Left renal pelvis (tissue), 4 donors: ENCODE results near the gene BUD23. TPM values are rescaled to one million over a fixed set of nuclear protein-coding genes. Genes with fewer than 3 reads are reported as not detected.
"Not testable (repeated sequence)": the region's sequence is repeated elsewhere in the genome, so short reads cannot be mapped to it uniquely, and the experiment has no call there.

ENCODE experiments used
- DNase-seq, 4 donors: peaks; one replicate each; pipeline ENCODE4 v3.0.0-alpha.2; 2013; ENCODE audit warnings: low read depth in 4 of 4, low spot score in 3 of 4
- polyA plus RNA-seq, 4 donors: library from polyadenylated mRNA; unstranded; fragments of 120-200 nt; gene quantifications; one replicate each; pipeline ENCODE4 v1.2.1, GENCODE V29; 2013; ENCODE audit not compliant: insufficient read length in 4 of 4

The BUD23 gene
- polyA plus RNA-seq, 4 donors = 65.4 to 98.8 (median 80.8) TPM

GRCh38 chr7:73667344-73668102 lies 15.9 kb upstream of the BUD23 start, which contains the start of gene VPS37D:
Gene VPS37D (plus strand): TSS chr7:73667831. CDS start chr7:73667959, 128 bp downstream.
- peak; percentile 70 to 84 (median 82) for DNase-seq

GRCh38 chr7:73668103-73668885 lies 15.1 kb upstream of the BUD23 start:
- no peak for DNase-seq

GRCh38 chr7:73668886-73669230 lies 14.5 kb upstream of the BUD23 start:
- DNase-seq = no peak

- no peak for DNase-seq
Observed at GRCh38 chr7:73669288-73669701, 14.1 kb upstream of the BUD23 start.

- DNase-seq = no peak
Observed at GRCh38 chr7:73669858-73670385, 13.5 kb upstream of the BUD23 start.

- DNase-seq = no peak
Observed at GRCh38 chr7:73671322-73671661, 12.1 kb upstream of the BUD23 start.

- DNase-seq = no peak
Observed at GRCh38 chr7:73671857-73672445, 11.4 kb upstream of the BUD23 start.

GRCh38 chr7:73674468-73675124 lies 8.8 kb upstream of the BUD23 start:
- no peak for DNase-seq

- DNase-seq = not testable (repeated sequence)
Observed at GRCh38 chr7:73676062-73676461, 7.3 kb upstream of the BUD23 start.

- DNase-seq = no peak
Observed at GRCh38 chr7:73678862-73679261, 4.5 kb upstream of the BUD23 start.

- no peak for DNase-seq
Observed at GRCh38 chr7:73679709-73680108, 3.7 kb upstream of the BUD23 start.

- no peak for DNase-seq
Observed at GRCh38 chr7:73680501-73680900, 2.9 kb upstream of the BUD23 start.

GRCh38 chr7:73681031-73681430 lies 2.4 kb upstream of the BUD23 start:
- DNase-seq = no peak

GRCh38 chr7:73682745-73683055 lies 697 bp upstream of the BUD23 start:
- no peak for DNase-seq

- no peak for DNase-seq
Observed at GRCh38 chr7:73683788-73684693, 644 bp downstream of the BUD23 start.

GRCh38 chr7:73685311-73685710 lies 1.9 kb downstream of the BUD23 start:
- DNase-seq = no peak

GRCh38 chr7:73688288-73688687 lies 4.9 kb downstream of the BUD23 start:
- no peak for DNase-seq

- DNase-seq = no peak
Observed at GRCh38 chr7:73690646-73691045, 7.2 kb downstream of the BUD23 start.

GRCh38 chr7:73696372-73696771 lies 13.0 kb downstream of the BUD23 start:
- no peak for DNase-seq

GRCh38 chr7:73698410-73698809 lies 15.0 kb downstream of the BUD23 start:
- no peak for DNase-seq
